Astrocyte (in vitro differentiated cells and primary cell): ENCODE results near the gene INO80E.

Experiments
- CTCF ChIP-seq: IDR thresholded peaks from 2 replicates; pipeline ENCODE4 v1.5.1; 2011; ENCODE audit warnings: low read depth, mild to moderate bottlenecking, inconsistent platforms, low read length, moderate library complexity; ENCODE audit not compliant: insufficient read depth
- EZH2 ChIP-seq: IDR thresholded peaks from 2 replicates; pipeline ENCODE4 v1.6.1; 2012; ENCODE audit warnings: mild to moderate bottlenecking, low read length, inconsistent platforms; ENCODE audit not compliant: insufficient read depth

- TF ChIP-seq CTCF (no peak), EZH2 (no peak)
Observed at GRCh38 chr16:29974291-29975133, 21.5 kb upstream of the INO80E start.
